GM23338 (cell line): ENCODE measurements around the gene KLF11.

ENCODE experiments used
- CREB1 ChIP-seq: fragments of 250-450 bp; sonication (Bioruptor Pico); IDR thresholded peaks from 2 replicates; pipeline ENCODE4 v1.5.0; 2020; ENCODE audit warnings: low read depth, mild to moderate bottlenecking, moderate library complexity
- EZH2 ChIP-seq: fragments of 200-600 bp; sonication (generic); IDR thresholded peaks from one replicate; pipeline ENCODE4 v1.8.0; 2017; ENCODE audit warnings: antibody characterized with exemption, mild to moderate bottlenecking, low read depth; ENCODE audit not compliant: unreplicated experiment
- EZH2phosphoT487 ChIP-seq: fragments of 200-600 bp; sonication (generic); IDR thresholded peaks from one replicate; pipeline ENCODE4 v1.8.1; 2018; ENCODE audit warnings: antibody characterized with exemption; ENCODE audit not compliant: unreplicated experiment
- JUNB ChIP-seq: IDR thresholded peaks from one replicate; pipeline ENCODE4 v1.6.1; 2016; ENCODE audit warnings: antibody characterized with exemption; ENCODE audit not compliant: unreplicated experiment
- POLR2AphosphoS5 ChIP-seq: IDR thresholded peaks from 2 replicates; pipeline ENCODE4 v1.6.1; 2016; ENCODE audit warnings: antibody characterized with exemption, low read depth
- TF ChIP-seq, protein P1 (sequence below), 2 experiments: fragments of 200-600 bp in 1 of 2; sonication (generic) in 1 of 2; conservative IDR thresholded peaks; 2 replicates each; pipeline versions ENCODE4 v1.5.1 to v1.6.1; 2016 to 2017; ENCODE audit warnings: antibody characterized with exemption in 2 of 2, low read depth in 2 of 2, mild to moderate bottlenecking in 2 of 2, moderate library complexity in 1 of 2
- TF ChIP-seq, protein P2 (sequence below): IDR thresholded peaks from one replicate; pipeline ENCODE4 v1.6.1; 2018; ENCODE audit warnings: antibody characterized with exemption; ENCODE audit not compliant: unreplicated experiment

DNA sequence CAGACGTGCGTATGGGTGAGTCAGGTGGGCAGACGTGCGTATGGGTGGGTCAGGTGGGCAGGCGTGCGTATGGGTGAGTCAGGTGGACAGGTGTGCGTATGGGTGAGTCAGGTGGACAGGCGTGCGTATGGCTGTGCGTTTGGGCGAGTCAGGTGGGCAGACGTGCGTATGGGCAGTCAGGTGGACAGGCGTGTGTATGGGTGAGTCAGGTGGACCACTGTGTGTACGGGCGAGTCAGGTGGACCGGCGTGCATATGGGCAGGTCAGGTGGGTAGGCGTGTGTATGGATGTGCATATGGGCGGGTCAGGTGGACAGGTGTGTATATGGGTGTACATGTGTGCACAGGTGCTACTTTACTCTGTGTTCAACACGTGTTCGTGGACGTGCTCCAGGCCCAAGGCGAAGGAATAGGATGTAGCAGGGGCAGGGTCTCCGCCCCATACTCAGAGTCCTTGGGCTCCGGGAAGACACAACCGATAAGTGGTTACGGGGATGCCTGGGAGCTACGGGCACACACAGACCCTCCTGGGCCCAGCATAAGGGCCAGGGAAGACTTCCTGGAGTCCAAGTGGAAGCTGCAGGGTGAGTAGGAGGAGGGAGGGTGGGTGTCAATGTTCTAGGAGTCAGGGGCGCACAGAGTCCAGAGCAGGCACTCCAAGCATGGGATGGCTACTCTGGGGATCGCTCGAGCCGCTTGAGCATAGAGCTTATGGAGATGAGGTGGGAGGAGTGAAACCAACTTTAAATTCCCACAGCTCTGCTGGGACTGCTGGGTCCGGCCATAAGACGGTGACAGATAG lies 27.1 kb upstream of the KLF11 start:
- TF ChIP-seq, protein P1, sequence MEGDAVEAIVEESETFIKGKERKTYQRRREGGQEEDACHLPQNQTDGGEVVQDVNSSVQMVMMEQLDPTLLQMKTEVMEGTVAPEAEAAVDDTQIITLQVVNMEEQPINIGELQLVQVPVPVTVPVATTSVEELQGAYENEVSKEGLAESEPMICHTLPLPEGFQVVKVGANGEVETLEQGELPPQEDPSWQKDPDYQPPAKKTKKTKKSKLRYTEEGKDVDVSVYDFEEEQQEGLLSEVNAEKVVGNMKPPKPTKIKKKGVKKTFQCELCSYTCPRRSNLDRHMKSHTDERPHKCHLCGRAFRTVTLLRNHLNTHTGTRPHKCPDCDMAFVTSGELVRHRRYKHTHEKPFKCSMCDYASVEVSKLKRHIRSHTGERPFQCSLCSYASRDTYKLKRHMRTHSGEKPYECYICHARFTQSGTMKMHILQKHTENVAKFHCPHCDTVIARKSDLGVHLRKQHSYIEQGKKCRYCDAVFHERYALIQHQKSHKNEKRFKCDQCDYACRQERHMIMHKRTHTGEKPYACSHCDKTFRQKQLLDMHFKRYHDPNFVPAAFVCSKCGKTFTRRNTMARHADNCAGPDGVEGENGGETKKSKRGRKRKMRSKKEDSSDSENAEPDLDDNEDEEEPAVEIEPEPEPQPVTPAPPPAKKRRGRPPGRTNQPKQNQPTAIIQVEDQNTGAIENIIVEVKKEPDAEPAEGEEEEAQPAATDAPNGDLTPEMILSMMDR (conservative IDR thresholded peaks at IDR 0.05; ENCODE audit: low read depth in 2 of 2) = no peak
- TF ChIP-seq CREB1 (CRISPR knock-in tag) (no peak), EZH2 (no peak), POLR2AphosphoS5 (no peak), EZH2phosphoT487 (no peak), JUNB (no peak)
- TF ChIP-seq, protein P2, sequence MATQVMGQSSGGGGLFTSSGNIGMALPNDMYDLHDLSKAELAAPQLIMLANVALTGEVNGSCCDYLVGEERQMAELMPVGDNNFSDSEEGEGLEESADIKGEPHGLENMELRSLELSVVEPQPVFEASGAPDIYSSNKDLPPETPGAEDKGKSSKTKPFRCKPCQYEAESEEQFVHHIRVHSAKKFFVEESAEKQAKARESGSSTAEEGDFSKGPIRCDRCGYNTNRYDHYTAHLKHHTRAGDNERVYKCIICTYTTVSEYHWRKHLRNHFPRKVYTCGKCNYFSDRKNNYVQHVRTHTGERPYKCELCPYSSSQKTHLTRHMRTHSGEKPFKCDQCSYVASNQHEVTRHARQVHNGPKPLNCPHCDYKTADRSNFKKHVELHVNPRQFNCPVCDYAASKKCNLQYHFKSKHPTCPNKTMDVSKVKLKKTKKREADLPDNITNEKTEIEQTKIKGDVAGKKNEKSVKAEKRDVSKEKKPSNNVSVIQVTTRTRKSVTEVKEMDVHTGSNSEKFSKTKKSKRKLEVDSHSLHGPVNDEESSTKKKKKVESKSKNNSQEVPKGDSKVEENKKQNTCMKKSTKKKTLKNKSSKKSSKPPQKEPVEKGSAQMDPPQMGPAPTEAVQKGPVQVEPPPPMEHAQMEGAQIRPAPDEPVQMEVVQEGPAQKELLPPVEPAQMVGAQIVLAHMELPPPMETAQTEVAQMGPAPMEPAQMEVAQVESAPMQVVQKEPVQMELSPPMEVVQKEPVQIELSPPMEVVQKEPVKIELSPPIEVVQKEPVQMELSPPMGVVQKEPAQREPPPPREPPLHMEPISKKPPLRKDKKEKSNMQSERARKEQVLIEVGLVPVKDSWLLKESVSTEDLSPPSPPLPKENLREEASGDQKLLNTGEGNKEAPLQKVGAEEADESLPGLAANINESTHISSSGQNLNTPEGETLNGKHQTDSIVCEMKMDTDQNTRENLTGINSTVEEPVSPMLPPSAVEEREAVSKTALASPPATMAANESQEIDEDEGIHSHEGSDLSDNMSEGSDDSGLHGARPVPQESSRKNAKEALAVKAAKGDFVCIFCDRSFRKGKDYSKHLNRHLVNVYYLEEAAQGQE = no peak
